ENCODE results near the gene TMEM183A. TPM values are rescaled to one million over a fixed set of nuclear protein-coding genes. Genes with fewer than 3 reads are reported as not detected.

Gene TMEM183A
- total RNA-seq, 1 donor from 2014 or later: 74.3 TPM

DNA sequence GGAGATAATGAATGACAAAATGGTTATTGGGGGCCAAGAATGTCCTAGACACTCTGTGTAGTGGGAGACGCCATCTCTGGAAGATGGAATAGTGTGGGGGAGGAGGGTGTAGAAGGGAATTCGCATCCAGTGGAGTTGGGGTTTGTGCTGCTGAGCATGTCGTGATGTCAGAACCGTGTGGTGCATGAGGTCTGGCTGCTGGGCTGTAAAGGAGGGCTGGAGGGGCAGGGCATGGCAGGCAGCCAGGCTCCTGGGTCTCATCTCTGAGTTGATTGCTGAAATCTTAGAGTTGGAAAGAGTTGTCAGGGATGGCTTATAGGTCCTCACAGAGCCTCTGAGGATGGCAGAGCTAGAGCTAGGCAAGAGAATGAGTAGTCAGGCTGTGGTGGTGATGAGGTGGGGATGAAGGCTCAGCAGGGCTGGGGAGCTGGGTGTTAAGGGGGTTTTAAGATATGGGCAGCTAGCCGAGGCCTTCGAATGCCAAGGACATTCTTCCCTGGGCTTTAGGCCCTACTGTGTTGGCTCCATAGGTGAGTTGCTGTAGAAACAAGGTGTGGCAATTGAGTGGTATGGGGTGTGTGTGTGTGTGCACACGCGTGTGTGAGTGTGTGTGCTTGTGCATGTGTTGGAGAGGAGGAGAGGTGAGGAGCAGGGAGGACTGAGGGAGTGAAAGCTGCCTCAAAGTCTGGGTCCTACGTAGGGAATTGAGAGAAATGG lies 21.1 kb downstream of the TMEM183A start:
- Mint-ChIP-seq H3K4me1 (ENCODE audit: low read depth) (peaks cover 2% of the 10 kb centered on the region), H3K36me3 (ENCODE audit: insufficient read depth) (peaks cover 12% of the 10 kb centered on the region), H3K4me3 (ENCODE audit: low read depth) (no peak overlapping the region), H3K27ac (no peak overlapping the region), H3K9me3 (ENCODE audit: low read depth) (peaks cover 6% of the 10 kb centered on the region), H3K27me3 (peaks cover 58% of the 10 kb centered on the region)
- DNase-seq (ENCODE audit: low spot score, unreplicated experiment): no peak
- TF ChIP-seq, protein P1, sequence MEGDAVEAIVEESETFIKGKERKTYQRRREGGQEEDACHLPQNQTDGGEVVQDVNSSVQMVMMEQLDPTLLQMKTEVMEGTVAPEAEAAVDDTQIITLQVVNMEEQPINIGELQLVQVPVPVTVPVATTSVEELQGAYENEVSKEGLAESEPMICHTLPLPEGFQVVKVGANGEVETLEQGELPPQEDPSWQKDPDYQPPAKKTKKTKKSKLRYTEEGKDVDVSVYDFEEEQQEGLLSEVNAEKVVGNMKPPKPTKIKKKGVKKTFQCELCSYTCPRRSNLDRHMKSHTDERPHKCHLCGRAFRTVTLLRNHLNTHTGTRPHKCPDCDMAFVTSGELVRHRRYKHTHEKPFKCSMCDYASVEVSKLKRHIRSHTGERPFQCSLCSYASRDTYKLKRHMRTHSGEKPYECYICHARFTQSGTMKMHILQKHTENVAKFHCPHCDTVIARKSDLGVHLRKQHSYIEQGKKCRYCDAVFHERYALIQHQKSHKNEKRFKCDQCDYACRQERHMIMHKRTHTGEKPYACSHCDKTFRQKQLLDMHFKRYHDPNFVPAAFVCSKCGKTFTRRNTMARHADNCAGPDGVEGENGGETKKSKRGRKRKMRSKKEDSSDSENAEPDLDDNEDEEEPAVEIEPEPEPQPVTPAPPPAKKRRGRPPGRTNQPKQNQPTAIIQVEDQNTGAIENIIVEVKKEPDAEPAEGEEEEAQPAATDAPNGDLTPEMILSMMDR (IDR thresholded peaks at IDR 0.05; ENCODE audit: unreplicated experiment): no peak

DNA sequence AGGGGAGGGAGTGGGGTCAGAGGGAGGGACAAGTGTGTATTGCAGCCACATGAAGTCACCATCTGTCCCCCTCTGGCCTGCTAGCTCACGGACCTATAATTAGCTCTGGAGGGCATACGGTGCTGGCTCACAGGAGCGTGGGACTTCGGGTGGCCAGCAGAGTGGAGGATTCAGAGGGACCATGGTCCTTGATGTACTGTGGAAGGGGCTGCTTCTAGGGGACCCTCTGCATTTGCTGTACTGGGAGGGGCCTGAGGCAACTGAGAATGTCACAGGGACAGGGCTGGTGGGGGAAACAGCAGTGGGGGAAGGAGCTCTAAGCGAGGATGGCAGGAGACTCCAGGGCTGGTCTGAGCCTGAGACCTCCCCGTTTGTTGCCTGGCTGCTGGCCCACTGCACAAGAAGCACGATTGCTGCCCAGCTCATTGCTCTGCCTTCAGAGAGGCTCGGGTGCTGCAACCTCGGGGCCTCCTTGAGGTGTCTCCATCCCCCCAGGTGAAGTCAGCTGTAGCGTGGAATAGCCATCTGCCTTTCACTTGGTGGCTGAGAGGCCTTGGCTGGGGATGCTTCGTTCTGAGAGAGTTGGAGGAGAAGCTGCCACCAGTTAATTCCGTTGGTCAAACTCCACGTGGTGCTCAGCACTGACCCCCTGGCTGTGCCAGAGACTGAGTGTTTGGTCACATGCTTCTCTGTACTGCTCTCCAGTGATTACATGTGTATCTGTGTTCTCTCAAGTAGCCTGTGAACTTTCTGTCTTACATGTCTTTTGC lies 21.8 kb downstream of the TMEM183A start:
- Mint-ChIP-seq H3K4me3 (ENCODE audit: low read depth) (no peak overlapping the region), H3K27me3 (peaks cover 60% of the 10 kb centered on the region), H3K4me1 (ENCODE audit: low read depth) (peaks cover 2% of the 10 kb centered on the region), H3K9me3 (ENCODE audit: low read depth) (peaks cover 6% of the 10 kb centered on the region), H3K27ac (no peak overlapping the region), H3K36me3 (ENCODE audit: insufficient read depth) (peaks cover 8% of the 10 kb centered on the region)
- TF ChIP-seq, protein P1 (IDR thresholded peaks at IDR 0.05; ENCODE audit: unreplicated experiment): no peak
- DNase-seq (ENCODE audit: low spot score, unreplicated experiment): no peak

DNA sequence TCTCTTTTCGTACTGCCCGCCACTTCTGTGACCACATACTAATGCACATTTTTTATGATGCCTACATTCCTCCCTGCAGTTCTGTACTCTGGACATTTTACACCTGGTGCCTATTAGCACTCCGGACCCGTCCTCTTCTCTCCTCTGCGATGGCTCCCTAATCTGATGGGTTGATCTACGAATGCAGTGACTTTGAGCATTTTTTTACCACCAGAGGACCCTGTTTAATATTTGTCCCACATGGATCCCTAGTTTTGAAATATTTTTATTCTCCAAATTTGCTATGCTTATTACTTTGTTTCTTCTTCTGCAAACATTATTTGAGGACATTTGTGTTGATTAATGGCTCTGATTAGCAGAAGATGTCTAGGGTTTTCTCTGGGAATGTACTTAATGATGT lies 24.3 kb downstream of the TMEM183A start:
- H3K27me3 Mint-ChIP-seq: peaks cover 64% of the 10 kb centered on the region
- peaks cover 2% of the 10 kb centered on the region for H3K4me1 Mint-ChIP-seq (ENCODE audit: low read depth)
- no peak for DNase-seq (ENCODE audit: low spot score, unreplicated experiment)
- no peaks in the 10 kb centered on the region for H3K9me3 Mint-ChIP-seq (ENCODE audit: low read depth)
- H3K36me3 Mint-ChIP-seq (ENCODE audit: insufficient read depth): no peaks in the 10 kb centered on the region
- TF ChIP-seq, protein P1 (IDR thresholded peaks at IDR 0.05; ENCODE audit: unreplicated experiment): no peak
- H3K27ac Mint-ChIP-seq: no peak overlapping the region
- no peak overlapping the region for H3K4me3 Mint-ChIP-seq (ENCODE audit: low read depth)

DNA sequence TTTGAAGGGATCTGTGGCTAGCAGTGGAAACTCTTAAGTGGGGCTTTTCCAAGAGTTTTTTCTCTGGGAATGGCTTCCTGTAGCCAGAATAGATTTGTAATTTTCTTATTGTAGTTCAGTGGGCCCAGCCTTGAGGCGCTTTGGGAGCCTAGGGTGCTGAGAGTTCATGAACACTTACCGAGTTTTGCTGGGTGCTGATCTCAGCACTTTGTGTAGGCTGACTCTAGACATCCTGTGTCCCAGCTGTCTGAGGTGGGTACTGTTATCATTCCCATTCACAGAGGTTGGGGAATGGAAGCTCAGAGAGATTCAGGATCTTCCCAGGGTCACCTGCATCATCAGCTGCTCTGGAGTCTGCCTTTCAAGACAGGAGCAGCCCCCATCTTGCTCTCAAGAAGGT lies 26.1 kb downstream of the TMEM183A start:
- Mint-ChIP-seq H3K27me3 (peaks cover 61% of the 10 kb centered on the region), H3K27ac (no peak overlapping the region), H3K4me1 (ENCODE audit: low read depth) (no peaks in the 10 kb centered on the region), H3K36me3 (ENCODE audit: insufficient read depth) (no peaks in the 10 kb centered on the region), H3K4me3 (ENCODE audit: low read depth) (no peak overlapping the region), H3K9me3 (ENCODE audit: low read depth) (no peaks in the 10 kb centered on the region)
- DNase-seq (ENCODE audit: low spot score, unreplicated experiment): no peak
- TF ChIP-seq, protein P1 (IDR thresholded peaks at IDR 0.05; ENCODE audit: unreplicated experiment): no peak

DNA sequence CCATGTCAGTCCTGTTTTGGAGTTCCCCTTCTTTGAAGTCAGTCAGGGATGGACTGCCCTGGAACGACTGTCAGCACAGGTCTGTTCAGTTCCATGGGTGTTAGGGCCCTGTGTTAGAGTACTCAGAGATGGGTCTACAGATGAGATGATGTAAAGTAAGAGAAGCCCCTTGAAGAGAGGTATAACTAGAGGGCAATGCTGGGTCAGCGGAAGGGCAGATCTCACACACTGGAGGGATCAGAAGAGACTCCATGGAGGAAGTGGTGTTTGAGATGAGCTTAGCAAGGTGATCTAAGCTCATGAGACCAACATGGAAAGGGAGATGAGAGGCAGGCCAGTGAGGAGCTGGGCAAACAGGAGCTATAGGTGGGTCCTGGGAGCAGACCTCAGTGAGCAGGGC lies 26.7 kb downstream of the TMEM183A start:
- Mint-ChIP-seq H3K4me3 (ENCODE audit: low read depth) (no peak overlapping the region), H3K36me3 (ENCODE audit: insufficient read depth) (no peaks in the 10 kb centered on the region), H3K9me3 (ENCODE audit: low read depth) (no peaks in the 10 kb centered on the region), H3K27me3 (peaks cover 55% of the 10 kb centered on the region), H3K27ac (no peak overlapping the region), H3K4me1 (ENCODE audit: low read depth) (no peaks in the 10 kb centered on the region)
- DNase-seq (ENCODE audit: low spot score, unreplicated experiment): no peak
- TF ChIP-seq, protein P1 (IDR thresholded peaks at IDR 0.05; ENCODE audit: unreplicated experiment): no peak
